ENCODE measurements around the gene SEMA4G.
A peak's percentile ranks its signal among the peaks of the same experiment; 100 is the strongest.

SEMA4G gene

GRCh38 chr10:101007915-101008822 is 38.9 kb downstream of the SEMA4G start:
- no peak for DNase-seq

- DNase-seq: no peak
Observed at GRCh38 chr10:101008823-101009423, 39.6 kb downstream of the SEMA4G start.

- no peak for DNase-seq
Observed at GRCh38 chr10:101010329-101010728, 41.0 kb downstream of the SEMA4G start.

GRCh38 chr10:101011517-101012423 is 42.5 kb downstream of the SEMA4G start:
- DNase-seq: no peak

GRCh38 chr10:101012525-101013364 is 43.4 kb downstream of the SEMA4G start:
- peak; percentile 80 to 82 for DNase-seq

- DNase-seq: no peak
Observed at GRCh38 chr10:101013365-101013825, 44.1 kb downstream of the SEMA4G start.

- DNase-seq: peak; percentile 73 to 77
Observed at GRCh38 chr10:101014230-101014884, 45.1 kb downstream of the SEMA4G start.

GRCh38 chr10:101014966-101015581 is 45.8 kb downstream of the SEMA4G start:
- DNase-seq: no peak

GRCh38 chr10:101015582-101015973 is 46.3 kb downstream of the SEMA4G start:
- DNase-seq: no peak

GRCh38 chr10:101016814-101017213 is 47.5 kb downstream of the SEMA4G start:
- DNase-seq: no peak

GRCh38 chr10:101018118-101018599 is 48.9 kb downstream of the SEMA4G start:
- DNase-seq: peak in 1 of 2 donors; percentile 39

- peak; percentile 69 for DNase-seq
Observed at GRCh38 chr10:101018600-101019439, 49.5 kb downstream of the SEMA4G start.

All from CD4-positive, alpha-beta T cell treated with Interleukin-4 for 1 hour (primary cell).